ENCODE measurements around the gene PPHLN1.

GRCh38 chr12:42325653-42326474 is at the start of gene PPHLN1, which contains the start of gene ZCRB1:
- TF ChIP-seq CTCF (IDR thresholded peaks at IDR 0.05) (no peak), POLR2A (IDR thresholded peaks at IDR 0.05) (no peak)

Data from lower leg skin (tissue), 3 donors.